NCI-H1930 (cell line): Measurements from ENCODE around the gene SLC49A3.
"Not testable (repeated sequence)": the region's sequence is repeated elsewhere in the genome, so short reads cannot be mapped to it uniquely, and the experiment has no call there.

Experiments
- DNase-seq, 2 experiments: peaks; one replicate each; lab custom pipeline; 2025; lab: John Stamatoyannopoulos, UW

Gene SLC49A3

DNA sequence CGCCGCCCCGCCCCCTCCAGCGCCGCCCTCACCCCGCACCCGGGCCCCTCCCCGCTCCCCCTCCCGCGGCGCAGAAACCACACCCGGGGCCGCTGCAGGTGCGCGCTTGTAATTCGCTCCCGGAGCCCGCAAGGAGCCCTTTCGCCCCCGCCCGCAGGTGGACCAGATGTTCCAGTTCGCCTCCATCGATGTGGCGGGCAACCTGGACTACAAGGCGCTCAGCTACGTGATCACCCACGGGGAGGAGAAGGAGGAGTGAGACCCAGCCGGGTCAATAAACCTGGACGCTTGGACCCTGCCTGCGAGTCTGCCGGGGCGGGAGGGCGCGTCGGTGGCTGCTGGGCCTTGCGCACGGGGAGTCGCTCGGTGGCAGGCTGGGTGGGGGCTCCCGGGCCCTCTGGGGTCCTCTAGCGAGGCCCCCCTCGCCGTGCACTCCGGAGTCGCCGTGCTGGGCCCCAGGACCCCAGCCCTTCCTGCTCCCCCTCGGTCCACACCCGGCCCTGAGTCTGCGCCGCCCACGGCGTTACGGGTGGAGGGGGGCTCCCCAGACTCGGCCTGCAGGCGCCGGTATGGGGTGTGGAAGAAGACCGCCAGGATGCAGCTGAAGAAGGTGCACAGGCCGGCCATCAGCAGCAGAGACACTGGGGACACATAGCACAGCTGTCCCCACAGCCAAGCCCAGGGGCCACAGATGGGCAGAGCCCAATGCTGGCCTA, 7.1 kb downstream of the SLC49A3 start:
- peak in 1 of 2 experiments; percentile 17 for DNase-seq

- no peak for DNase-seq
Observed at GRCh38 chr4:680928-681645, 7.9 kb downstream of the SLC49A3 start.

- no peak for DNase-seq
Observed at GRCh38 chr4:680551-680927, 8.4 kb downstream of the SLC49A3 start.

GRCh38 chr4:680091-680490, 8.9 kb downstream of the SLC49A3 start:
- no peak for DNase-seq

- DNase-seq, result no peak
Observed at GRCh38 chr4:679629-680028, 9.3 kb downstream of the SLC49A3 start.

DNA sequence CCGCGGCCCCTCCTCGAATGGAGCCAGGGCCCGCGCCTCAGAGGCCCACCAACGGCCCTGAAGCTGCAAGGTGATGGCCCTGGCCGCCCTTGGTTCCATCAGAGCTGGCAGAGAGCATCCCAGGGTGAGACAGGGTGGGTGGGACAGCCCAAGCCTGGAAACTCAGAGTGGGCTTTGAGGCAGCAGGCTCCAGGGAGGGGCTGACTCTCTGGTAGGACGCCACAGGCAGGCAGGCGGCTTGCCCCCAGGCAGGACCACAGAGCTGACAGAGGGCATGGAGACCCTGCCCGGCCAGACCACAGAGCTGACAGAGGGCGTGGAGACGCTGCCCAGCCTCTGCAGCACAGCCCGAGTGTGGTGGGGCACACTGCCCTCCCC, 9.9 kb downstream of the SLC49A3 start:
- DNase-seq, result no peak

GRCh38 chr4:678331-679103, 10.4 kb downstream of the SLC49A3 start:
- no peak for DNase-seq

DNA sequence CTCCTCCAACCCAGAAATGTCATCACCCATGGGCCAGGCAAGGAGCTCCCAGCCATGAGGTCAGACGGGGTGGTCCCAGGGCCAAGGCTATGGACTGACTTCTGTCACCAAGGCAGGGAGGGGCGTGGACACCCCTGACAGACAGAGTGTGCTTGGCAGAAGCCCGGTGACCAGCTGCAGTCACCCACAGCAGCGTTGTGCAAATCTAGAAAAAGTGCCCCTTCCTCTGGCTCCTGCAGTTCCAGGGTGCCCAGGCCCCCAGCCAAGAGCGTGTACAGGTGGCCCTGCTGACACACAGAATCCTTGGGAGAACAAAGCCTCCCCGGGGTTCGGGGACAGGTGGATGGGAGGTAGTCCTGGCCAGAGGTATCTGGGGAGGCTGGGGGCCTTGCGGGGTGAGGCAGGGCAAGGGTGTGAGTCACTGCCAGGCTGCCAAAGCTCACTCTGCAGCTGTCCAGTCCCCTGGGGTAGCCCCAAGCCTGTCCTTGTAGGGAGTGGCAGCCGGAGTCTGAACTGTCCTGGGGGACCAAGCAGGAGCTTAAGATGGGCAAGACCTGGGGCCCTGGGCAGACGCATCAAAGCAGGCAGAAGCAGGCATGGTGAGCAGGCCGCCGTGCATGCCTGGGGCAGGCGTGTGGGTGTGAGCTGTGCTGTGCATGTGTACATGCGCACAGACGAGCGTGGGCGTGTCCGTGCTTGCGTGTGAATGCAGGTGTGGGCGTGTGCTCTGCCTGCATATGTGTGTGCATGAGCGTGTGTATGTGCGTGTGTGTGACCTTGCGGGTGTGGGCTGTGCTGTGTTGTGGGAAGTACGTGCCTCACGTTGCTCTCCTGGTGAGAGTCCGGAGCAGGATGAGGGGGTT, 11.3 kb downstream of the SLC49A3 start:
- no peak for DNase-seq

DNA sequence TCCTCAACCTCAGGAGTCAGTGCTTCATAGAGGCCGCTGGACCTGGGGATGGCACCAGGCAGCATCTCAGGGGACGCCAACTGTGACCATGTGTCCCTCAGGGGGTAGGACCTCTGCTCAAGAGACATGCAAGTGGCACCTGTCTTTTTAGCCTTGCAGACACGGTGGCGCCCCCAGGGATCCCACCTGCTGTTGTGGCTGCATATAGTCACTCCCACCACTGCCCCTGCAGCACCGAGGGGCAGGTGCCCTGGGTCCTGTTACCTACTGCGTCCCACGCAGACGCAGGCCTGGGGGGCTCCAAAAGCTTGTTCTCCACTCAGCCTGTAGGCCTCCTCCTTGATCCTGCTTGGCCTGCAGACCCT, 12.1 kb downstream of the SLC49A3 start:
- DNase-seq, result no peak

DNA sequence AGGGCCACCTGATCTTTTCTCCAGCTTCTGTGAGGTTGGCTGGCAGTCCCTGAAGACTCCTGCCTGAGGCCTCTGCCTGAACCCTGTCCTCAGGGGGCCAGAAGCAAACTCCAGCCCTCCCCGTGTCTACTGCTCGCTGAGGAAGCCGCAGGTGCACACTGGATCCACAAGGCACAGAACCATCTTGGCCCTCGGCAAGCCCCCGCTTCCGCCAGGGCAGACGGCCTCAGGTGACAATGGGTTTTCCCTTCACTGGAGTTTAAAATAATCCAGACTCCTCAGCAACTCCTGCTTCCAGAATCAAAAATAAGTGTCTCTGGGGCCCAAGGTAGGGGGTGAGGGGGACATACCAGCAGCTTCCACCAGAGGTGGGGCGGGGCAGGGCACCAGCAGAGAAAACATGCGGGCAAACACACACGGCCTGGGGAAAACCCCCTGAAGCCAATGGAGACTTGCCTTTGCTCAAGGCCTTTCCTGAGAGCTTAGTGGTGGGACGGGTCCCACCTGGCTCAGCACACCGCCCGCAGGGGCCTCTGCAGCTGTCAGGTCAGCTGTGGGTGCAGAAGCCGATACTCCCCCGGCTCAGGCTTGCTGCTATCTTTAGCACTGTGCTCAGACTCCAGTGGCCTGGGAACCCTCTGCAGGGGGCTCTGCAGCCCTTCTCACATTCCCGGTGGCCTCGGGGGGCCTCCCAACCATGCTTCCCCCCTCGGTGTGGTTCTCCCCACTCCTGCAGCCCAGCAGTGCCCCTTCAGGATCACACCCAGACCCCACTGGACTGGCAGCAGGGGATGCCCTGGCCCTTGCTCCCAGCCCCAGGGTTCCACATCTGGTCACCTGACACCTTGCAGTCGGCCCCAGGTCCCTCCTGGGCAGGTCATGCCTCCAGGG, 12.7 kb downstream of the SLC49A3 start:
- no peak for DNase-seq

DNA sequence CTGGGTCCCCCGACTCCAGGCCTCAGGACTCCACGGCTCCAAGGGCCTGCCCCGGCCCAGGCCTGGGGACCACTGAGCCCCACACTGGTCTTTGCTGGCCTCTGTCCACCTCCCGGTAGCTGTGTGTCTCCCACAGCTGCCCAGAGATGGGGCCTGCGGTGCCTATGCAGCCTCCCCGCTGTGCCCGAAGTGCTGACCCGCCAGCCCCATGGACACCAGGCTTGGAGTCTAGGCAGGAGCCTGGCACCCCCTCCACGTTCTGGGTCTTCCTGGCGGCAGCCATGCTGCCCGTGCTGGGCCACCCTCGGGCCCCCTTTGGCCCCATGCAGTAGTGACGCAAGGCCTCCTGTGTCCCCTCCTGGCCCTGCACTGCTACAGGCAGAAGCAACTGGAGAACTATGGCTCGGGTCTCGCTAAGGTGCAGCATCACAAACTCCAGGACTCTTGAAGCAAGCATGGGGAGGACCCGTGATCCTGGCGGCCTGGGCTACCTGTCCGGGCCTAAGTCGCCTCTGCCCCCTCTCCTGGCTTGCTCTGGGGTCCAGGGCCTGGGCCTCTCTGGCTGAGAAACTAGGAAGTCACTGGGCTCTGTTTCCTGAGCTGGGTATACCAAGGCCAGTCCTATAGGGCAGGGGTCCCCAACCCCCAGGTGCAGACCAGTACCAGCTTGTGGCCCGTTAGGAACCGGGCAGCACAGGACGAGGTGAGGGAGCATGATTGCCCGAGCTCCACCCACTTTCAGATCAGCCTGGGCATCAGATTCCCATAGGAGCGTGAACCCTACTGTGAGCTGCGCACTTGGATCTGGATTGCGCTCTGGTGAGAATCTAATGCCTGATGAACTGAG, 13.7 kb downstream of the SLC49A3 start:
- DNase-seq, result no peak

GRCh38 chr4:674172-675035, 14.5 kb downstream of the SLC49A3 start, which contains the start of the genes ATP5ME and MYL5:
Gene ATP5ME, minus strand, starts transcription at chr4:674276. Its CDS starts 29 bp downstream, at chr4:674247.
Gene MYL5, plus strand, starts transcription at chr4:674542. Its CDS starts 3,485 bp downstream, at chr4:678027.
- DNase-seq, result peak; percentile 91 to 96

DNA sequence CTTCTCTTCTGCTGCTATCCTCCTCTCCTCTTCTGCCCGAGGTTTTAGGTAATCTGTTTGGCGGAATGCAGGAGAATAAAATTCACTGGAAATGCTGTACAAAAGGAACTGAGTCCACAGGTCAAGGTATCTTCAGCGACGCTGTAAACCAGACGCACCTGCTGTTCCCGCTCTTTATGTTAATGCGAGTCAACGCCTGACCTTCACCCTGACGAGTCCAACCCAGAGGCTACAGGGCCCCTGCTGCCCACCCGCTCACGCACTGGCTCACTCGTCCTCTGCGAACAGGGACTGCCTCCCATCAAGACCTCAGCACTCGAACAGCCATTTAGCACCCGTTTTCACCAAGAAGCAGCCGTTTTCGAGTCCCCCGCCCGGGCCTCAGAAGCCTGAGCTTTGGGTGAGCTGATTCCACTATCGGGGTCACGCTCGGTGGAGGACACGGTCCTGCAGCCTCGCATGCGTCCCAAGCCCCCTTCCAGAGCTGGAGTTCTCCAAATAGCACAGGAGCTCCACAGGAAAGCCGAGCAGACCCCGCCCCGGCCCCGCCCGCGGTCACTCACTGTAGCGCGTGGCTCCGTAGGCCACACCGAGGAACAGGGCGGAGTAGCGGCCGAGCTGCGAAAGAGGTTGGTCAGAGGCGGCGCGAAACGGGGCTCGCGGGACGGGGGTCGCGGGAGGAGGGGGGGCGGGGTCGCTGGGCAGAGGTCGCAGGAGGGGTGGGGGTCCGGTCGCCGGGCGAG, 15.4 kb downstream of the SLC49A3 start:
- DNase-seq, result no peak

DNA sequence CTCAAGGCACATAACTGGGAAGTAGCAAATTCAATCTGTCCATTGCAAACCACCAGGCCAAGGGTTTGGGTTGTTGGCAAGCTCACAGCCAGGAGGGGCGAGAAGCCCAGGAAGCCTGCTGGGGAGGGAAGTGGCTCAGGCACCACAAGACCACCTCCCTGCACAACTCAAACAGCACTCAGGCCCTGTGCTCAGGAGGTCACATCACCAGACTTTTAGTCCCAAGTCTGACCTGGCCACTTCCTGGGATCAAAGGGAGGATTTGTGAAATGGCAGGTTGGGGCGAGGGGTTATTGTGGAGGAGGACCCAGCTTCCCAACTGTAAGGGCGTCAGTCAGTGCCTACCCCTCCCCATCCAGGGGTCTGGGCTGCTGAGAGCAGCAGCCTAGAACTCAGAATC, 17.2 kb downstream of the SLC49A3 start:
- no peak for DNase-seq

GRCh38 chr4:669806-670559, 19.0 kb downstream of the SLC49A3 start:
- DNase-seq, result not testable (repeated sequence)

- not testable (repeated sequence) for DNase-seq
Observed at GRCh38 chr4:668219-668618, 20.7 kb downstream of the SLC49A3 start.

DNA sequence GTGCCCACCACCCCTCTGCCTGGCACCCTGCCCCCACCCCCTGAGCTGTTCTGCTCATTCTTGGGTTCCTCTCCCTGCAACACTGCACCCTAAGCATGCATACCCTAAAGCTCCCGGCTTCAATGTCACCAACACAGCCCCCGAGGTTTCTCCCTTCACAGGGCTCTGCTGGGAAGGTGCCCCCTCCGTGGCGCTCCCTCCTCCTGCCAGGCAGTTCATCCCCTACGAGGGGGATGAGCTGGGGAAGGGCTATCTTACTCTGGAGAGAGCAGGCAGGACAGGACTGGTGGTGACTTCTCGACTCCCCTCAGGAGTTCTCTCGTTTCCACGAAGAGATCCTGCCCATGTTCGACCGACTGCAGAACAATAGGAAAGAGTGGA, 21.4 kb downstream of the SLC49A3 start:
- no peak for DNase-seq
